ENCODE data around the gene CTSL. TPM values are rescaled to one million over a fixed set of nuclear protein-coding genes. Genes with fewer than 3 reads are reported as not detected.
"Not testable (repeated sequence)": the region's sequence is repeated elsewhere in the genome, so short reads cannot be mapped to it uniquely, and the experiment has no call there.

CTSL gene
- total RNA-seq, 2 donors from 2014 or later: 176 to 195 TPM

DNA sequence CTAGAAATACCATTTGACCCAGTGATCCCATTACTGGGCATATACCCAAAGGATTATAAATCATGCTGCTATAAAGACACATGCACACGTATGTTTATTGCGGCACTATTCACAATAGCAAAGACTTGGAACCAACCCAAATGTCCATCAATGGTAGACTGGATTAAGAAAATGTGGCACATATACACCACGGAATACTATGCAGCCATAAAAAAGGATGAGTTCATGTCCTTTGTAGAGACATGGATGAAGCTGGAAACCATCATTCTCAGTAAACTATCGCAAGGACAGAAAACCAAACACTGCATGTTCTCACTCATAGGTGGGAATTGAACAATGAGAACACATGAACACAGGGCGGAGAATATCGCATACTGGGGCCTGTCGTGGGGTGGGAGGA lies 18.3 kb downstream of the CTSL start:
- intact Hi-C loops (cut with DNase I); DNase-seq (ENCODE audit: low spot score): not testable (repeated sequence)

DNA sequence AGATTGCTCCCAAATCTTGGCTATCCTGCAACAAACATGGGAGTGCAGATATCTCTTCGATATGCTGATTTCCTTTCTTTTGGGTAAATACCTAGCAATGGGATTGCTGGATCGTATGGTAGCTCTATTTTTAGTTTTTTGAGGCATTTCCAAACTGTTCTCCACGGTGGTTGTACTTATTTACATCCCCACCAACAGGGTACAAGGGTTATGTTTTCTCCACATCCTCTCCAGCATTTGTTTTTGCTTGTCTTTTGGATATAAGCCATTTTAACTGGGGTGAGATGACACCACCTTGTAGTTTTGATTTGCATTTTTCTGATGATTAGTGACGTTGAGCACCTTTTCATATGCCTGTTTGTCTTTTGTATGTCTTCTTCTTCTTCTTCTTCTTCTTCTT lies 20.3 kb downstream of the CTSL start:
- intact Hi-C loops (cut with DNase I): no loop called here
- DNase-seq (ENCODE audit: low spot score): no peak

DNA sequence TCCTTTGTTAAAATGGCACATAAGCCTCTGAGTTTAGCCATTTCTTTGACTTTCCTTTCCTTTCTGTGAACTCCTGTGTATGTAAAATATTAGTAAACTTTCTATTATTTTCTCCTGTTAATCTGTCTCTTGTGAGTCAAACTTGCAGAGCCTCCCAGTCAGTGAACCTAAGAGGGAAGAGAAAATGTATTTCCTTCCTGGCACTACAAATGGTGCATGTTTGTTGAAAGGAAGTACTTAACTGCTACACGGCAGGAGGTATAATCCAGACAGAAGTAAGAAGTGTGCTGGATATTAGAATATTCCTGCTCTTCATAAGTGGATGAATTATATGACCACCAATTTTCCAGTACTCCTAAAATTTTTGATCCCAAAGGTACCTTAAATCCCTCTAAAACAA lies 23.0 kb downstream of the CTSL start:
- no peak for DNase-seq (ENCODE audit: low spot score)
- intact Hi-C loops (cut with DNase I): no loop called here

DNA sequence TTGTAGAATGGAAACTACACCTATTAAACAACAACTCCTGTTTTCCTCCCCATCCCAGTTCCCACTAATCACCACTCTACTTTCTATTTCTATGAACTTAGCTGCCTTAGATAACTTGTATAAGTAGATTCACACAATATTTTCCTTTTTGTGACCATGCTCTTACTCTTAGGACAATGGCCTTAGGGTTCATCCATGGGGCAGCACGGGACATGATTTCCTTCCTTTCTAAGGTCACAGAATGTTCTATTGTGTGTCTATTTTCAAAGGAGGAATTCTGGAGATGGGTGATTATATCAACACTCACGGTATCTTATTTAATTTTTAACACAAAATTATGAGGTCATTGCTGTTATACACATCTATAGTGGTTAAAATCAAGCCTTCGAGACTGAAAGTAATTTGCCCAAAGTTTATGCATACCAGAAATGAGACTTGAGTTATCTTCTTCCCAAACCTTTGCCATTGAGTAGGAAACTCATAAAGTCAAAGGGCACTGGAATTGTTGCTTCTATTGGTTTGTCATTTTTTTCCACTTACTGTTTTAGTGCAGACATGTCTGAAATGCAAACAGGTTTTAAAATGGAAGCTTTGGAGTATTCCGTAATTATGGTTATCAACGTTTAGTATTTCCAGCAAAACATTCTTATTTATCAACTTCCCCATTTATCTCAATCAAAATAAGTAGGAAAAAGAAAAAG lies 23.6 kb downstream of the CTSL start:
- intact Hi-C loops (cut with DNase I): no loop called here
- DNase-seq (ENCODE audit: low spot score): no peak

DNA sequence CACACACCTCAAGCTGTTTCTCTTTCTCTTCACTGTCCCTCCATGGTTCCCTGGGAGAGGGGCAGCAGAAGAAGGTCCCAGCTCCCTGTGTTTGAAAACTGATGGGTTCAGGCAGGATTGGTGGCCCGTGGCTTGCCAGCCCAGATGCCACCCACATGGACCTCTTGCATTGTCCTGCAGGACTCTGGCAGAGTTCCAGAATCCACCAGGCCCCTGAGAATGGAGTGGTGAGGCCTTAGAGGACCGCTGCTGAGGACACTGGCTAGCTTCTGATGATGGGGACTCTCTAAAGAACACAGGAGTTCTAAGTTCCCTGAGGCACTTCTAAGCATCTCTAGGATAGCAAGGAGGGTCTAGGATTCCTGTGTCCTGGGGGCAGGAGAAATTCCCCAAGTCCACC lies 24.8 kb downstream of the CTSL start:
- no peak for DNase-seq (ENCODE audit: low spot score)
- intact Hi-C loops (cut with DNase I): no loop called here

DNA sequence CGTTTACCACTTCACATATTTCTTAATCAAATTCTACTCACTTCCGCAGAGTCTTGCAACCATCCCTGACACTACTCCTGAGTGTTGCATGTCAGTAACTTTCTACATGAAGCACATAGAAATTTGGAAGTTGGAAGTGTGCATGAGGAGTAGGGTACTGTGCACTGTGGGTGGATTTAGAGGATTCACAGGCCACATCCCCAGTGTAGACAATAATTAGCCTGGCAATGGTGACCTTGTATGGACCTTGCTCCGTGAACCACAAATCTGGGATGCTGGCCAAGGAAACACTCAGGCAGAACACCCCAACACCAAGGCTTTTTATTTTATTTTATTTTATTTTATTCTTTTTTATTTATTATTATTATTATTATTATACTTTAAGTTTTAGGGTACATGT lies 25.5 kb downstream of the CTSL start:
- intact Hi-C loops (cut with DNase I): no loop called here
- no peak for DNase-seq (ENCODE audit: low spot score)

DNA sequence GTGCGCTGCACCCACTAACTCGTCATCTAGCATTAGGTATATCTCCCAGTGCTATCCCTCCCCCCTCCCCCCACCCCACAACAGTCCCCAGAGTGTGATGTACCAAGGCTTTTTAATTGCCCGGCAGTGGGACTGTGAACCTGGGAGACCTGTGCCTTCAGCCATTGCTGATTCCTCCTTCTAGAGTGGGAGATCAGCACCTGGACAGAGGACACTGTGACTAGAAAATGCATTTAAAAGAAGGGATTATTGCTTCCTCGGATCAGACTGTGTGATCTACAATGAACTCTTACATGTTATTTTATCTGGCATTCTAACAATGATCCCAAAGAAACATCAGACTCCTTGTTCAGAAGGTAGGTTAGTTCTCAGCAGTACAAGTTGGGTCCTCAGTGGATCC lies 25.9 kb downstream of the CTSL start:
- no peak for DNase-seq (ENCODE audit: low spot score)
- intact Hi-C loops (cut with DNase I): no loop called here

DNA sequence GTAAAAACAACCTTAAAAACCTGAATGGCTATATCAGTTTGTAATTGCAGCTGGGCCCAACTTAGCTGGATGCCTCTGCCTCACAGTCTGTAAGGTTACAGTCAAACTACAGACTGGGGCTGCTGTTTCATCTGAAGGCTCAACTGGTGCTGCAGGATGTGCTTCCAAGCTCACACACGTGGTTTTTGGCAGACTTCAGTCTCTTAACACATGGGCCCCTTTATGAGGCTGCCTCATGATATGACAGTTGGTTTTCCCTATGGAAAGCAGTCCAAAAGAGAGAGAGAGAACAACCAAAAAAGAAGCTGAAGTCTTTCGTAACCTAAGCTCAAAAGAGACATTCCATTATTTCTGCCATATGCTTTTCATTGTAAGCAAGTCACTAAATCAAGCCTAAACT lies 27.4 kb downstream of the CTSL start:
- no peak for DNase-seq (ENCODE audit: low spot score)
- intact Hi-C loops (cut with DNase I): no loop called here

DNA sequence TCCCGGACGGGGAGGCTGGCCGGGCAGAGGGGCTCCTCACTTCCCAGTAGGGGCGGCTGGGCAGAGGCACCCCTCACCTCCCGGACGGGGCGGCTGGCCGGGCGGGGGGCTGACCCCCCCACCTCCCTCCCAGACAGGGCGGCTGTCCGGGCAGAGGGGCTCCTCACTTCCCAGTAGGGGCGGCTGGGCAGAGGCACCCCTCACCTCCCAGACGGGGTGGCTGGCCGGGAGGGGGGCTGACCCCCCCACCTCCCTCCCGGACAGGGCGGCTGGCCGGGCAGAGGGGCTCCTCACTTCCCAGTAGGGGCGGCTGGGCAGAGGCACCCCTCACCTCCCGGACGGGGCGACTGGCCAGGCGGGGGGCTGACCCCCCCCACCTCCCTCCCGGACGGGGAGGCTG lies 32.4 kb downstream of the CTSL start:
- intact Hi-C loops (cut with DNase I); DNase-seq (ENCODE audit: low spot score): not testable (repeated sequence)

DNA sequence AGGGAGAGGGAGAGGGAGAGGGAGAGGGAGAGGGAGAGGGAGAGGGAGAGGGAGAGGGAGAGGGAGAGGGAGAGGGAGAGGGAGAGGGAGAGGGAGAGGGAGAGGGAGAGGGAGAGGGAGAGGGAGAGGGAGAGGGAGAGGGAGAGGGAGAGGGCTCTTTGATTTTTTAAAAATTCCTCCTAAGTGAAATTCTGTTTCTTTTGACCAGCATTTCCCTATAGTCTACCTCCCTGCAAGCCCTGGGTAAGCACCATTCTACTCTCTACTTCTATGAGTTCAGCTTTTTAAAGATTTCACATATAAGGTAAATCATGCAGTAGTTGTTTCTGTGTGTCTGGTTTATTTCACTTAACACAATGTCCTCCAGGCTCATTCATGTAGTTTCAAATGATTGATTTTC lies 34.1 kb downstream of the CTSL start:
- intact Hi-C loops (cut with DNase I); DNase-seq (ENCODE audit: low spot score): not testable (repeated sequence)

DNA sequence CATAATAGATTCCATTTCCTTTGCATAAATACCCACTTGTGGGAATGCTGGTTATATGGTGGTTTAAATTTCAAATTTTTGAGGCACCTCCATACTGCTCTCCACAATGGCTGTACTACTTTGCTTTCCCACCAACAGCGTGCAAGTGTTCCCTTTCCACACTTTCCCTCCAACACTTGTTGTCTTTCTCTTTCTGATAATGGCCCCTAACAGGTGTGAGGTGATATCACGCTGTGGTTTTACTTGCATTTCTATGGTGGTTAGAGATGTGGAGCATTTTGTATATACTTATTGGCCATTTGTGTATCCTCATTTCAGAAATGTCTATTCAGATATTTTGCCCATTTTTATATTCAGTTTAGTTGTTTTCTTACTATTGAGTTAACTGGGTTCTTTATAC lies 34.6 kb downstream of the CTSL start:
- DNase-seq (ENCODE audit: low spot score): no peak
- intact Hi-C loops (cut with DNase I): no loop called here

DNA sequence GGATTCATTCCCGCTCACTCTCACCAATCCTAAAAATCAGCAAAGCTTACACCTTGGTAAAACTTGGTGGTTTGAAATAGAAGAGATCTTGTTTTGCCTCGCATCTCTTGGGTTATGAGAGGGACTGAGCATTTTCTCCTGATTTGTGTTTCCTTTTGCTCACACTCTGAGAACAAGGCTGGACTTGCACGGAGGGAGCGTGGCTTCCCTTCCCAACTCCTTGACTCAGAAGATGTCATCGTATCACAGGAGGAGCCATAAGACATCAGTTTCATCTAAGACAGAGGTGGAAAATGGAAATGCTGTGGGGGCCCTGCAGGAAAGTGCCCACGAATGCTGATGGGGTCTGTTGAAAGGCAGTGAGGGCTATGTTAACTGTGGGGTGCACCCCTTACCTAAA lies 37.4 kb downstream of the CTSL start:
- intact Hi-C loops (cut with DNase I): no loop called here
- DNase-seq (ENCODE audit: low spot score): no peak

DNA sequence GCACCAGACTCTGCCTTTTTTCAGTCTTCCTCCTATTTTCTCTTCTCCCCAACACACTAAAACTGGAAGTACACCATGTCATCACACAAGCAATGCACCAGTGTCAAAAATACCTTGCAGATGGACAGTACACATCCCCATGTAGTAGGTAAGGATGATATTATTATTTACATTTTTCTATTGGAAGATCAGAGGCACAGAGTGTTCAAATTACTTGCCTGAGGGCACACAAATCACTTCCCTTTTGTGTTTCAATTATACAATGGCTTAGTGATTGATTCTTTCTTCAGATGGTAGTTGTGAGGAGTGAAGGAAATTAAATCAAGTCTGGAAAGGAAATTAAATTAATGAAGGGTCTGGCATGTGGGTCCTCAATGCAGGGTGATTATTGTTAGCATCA lies 39.6 kb downstream of the CTSL start:
- DNase-seq (ENCODE audit: low spot score): no peak
- intact Hi-C loops (cut with DNase I): no loop called here

DNA sequence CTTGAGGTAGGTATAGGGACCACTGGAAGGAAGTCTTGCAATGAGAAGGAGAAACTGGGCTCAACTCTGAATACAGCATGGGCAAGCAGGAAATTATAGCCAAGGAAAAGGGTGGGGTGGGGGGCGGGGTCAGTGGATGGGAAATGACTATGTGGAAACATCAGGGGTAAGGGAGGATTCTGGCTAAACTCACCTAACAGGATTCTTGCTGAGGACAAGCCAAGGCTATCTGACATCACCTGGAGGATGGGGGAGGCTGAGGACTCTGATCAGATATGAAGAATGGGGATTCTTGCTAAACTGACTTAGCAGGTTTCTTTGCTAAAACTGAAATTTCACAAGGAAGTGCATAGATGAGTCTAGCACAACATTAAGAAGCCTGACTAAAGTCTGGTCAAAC lies 40.8 kb downstream of the CTSL start:
- intact Hi-C loops (cut with DNase I): no loop called here
- DNase-seq (ENCODE audit: low spot score): no peak

DNA sequence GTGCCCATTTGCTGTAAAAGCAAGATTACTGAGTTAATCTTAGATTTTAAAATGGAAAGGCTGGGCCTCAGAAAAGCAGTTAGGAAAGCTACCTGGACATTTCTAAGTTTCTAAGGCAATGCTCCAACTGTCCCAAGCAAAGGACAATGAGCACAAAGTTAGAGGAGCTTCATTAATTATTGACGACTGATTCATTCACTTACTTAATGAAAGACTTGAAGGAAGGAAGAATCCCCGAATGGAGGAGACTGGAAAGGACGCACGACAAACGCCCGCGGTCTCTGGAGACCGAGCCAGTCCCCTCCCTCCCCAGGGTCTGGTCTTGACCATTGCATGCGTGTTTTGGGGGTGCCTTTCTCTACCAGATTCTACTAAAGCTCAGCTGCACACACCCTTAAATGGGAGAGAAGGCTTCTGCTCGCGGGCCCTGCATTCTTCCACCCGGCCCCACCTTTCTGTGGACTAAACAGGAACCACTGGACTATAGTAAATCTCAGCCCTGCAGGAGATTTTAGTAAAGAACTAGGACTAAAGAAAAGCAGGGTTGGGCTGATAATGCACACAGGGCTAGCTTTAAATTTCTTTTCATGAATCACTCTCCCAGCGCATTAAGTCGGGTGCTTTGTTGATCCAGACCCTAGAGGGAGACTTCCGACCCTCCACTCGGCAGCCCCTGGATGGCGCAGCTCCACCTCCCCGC lies 44.8 kb downstream of the CTSL start:
- intact Hi-C loops (cut with DNase I): no loop called here
- no peak for DNase-seq (ENCODE audit: low spot score)

DNA sequence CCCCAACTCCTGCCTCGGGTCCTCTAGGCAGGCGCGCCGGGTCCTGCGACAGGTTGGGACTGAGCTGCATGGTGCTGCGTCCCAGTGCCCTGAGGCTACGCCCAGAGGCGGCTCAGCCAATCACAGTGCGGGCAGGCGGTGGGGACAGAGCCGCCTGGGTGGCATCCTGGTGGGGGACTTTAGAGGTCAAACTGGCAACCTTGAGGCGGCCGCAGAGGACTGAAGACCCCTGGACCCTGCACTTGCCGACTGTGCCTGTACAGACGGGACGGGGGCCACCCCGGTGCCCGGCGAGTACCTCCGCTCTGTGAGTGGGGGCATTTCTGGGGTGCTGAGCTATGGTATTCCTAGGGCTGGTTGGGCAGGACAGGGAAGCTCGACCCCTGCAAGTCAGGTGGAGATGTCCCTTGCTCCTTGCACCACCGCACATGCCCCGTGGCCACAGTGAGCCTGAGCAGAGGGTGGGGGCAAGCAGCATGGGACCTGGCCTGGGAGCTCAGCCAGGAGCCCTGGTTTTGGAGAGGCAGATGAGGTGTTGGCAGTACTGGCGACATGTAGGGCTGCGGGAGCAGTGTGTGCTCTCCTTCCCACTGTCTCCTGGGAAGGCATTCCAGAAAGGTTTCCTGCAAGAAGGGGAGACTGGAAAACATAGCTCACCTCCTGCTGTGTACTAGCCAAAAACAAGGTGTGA lies 45.5 kb downstream of the CTSL start:
- intact Hi-C loops (cut with DNase I): no loop called here
- DNase-seq (ENCODE audit: low spot score): no peak

DNA sequence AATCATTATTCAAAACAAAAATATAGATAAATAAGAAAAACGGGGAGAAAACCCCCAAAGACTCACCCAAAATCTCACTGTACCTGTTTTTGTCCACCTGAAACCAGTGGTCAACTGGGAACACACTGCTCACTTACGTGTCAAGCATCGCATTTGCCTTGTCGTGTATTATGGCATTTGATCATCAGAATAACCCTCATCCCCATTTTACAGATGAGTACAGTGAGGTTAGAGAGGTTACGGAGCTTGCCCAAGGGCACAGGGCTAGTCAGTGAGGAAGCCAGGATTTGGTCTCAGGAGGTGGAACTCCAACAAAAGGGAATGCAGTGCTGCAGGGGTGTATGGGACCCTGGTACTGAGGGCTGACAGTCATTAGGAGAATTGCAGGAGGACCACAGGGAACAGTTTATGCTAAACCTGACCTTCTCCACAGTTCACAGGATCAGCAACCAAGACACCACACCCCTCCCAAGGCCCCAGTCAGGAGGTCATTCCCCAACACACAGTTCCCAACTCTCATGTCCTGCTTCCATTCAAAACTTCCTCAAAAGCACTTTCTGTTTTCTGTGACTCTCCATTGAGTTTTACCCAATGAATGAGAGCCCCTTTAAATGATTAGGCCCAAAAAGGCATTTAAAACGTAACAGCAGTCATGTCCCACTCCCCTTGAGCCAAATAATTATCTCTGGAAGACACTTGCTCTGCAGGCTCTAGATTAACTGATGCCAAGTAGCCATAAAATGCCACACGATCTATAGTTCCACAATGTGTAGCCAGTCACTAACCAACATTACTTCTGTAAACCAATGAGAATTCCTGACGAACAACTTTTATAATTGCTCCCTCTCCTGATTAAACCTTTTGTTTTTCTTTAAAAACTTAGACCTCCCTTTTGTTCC lies 50.8 kb downstream of the CTSL start:
- intact Hi-C loops (cut with DNase I): no loop called here

DNA sequence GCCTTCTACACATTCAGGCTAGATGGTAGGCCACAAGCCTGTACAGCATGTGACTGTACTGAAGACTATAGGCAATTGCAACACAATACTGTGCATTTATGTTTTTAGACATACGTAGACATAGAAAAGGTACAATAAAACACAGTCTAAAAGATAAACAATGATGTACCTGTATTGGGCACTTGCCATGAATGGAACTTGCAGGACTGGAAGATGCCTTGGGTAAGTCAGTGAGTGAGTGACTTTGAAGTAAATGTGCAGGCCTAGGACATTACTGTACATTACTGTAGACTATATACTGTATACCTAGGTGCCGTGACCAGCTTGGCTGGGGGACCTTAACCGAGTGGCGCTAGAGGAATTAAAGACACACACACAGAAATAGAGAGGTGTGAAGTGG lies 53.1 kb downstream of the CTSL start:
- no peak for DNase-seq (ENCODE audit: low spot score)
- intact Hi-C loops (cut with DNase I): no loop called here

More for the DNA sequence above, 50.8 kb downstream of the CTSL start:
- DNase-seq (ENCODE audit: low spot score): no peak
